Astrocyte of the cerebellum (primary cell): ENCODE results near the gene ARHGAP9.
A peak's percentile ranks its signal among the peaks of the same experiment; 100 is the strongest.

ENCODE experiments used
- DNase-seq: peaks from one replicate; pipeline ENCODE4 v3.0.0-alpha.2; 2011; ENCODE audit warnings: low read depth
- H3K4me3 ChIP-seq: 2 replicates; pipeline ENCODE4 v1.5.1; 2011; ENCODE audit warnings: mild to moderate bottlenecking, low read depth, low read length, moderate library complexity
- CTCF ChIP-seq: IDR thresholded peaks from 2 replicates; pipeline ENCODE4 v1.5.1; 2012; ENCODE audit warnings: low read length, low read depth, moderate library complexity, mild to moderate bottlenecking; ENCODE audit errors: missing control alignments
- in situ Hi-C: cut with HindIII; loops from 2 replicates; pipeline ENCODE4 v1.10.0; 2017; ENCODE audit warnings: low sequenced_read_pairs

The ARHGAP9 gene

DNA sequence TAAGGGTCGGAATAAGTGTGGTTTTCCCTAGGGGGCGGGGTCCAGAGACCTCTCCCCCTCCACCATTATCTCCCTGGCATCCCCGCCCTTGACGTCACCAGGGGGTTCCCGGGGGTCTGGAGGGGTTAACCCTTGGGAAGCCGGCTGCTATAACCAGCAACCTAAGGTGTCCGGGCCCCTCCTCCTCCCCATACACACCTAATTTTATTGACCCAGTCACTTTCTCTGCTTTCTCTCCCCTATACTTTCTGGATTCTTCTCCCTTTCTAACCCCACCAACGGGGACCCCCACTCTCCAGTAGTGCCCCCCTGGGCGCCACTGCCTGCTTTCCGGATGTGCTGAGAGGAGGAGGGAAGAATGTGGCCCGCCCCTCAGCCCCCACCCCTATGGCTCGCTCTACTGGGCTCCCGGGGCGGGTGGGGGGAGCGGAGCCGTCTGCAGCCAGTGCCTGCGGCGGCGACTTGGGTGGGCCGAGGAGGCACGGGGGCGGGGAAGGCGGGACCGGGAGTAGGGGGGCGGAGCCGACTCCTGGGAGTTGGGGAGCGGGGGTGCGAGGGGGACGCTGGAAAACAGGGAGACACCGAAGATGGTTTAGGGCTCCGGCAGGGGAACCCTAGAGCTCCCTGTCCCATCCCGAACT is 18.3 kb downstream of the ARHGAP9 start:
- in situ Hi-C loops, result loop anchor here (25.0 kb wide), 1 partner anchor 149 kb away; no protein-coding TSS in a partner anchor
- no peak for DNase-seq
- no peak for TF ChIP-seq CTCF
- H3K4me3 ChIP-seq, result peak overlapping the region; percentile 51

- in situ Hi-C loops, result loop anchor here (25.0 kb wide), 1 partner anchor 149 kb away; no protein-coding TSS in a partner anchor
- peak overlapping the region; percentile 51 for H3K4me3 ChIP-seq
- no peak for TF ChIP-seq CTCF
- no peak for DNase-seq
Observed at GRCh38 chr12:57460841-57461275, 18.8 kb downstream of the ARHGAP9 start.

DNA sequence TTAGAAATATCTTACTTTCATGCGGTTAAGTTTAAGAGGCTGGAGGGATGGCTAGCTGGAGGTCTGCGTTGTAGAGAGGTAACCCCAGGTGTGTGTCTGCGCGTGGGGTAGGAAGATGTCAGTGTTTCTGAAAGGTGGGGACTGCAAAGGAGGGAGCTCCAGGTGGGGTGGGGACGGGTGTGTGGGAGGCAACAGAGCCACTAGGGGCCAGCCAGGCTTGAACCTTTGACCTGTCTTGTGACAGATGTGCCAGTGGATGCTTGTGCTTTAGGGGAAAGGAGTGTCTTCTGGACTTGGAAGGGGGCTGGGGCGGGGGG is 19.2 kb downstream of the ARHGAP9 start:
- DNase-seq, result no peak
- in situ Hi-C loops, result loop anchor here (25.0 kb wide), 1 partner anchor 148 kb away; no protein-coding TSS in a partner anchor
- H3K4me3 ChIP-seq, result peak overlapping the region; percentile 51
- TF ChIP-seq CTCF, result no peak

DNA sequence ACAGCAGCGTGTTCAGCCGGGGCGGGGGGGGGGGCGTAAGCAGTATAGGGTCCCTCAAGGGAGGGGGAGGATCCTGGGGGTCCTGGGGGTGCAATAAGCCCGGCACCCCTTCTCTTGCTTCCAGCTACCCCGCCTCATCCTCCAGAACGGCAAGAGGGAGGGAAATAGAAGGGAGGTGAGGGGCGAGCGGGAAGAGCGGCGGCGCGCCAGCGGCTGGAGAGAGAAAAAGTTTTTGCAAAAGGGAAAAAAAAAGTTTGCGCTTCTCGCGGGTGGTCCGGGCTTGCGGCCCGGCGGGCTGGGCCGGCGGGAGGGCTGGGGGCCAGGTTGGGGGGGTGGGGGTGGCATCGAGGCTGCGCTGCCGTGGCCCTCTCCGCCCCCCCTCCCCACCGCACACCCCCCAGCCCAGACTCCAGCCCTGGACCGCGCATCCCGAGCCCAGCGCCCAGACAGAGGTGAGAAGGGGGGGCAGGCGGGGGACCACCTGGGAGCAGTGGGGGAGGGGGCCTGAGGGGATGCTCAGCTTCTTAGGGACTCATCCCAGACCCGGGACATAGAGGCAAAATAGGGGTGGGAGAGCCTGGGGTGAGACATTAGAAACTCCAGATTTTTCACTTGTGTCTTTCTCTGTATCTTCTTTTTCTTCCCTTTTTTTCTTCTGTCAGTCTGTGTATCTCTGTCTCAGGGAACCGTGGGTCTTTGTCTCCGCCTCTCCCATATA is 19.8 kb downstream of the ARHGAP9 start, which contains the start of gene GLI1:
Gene GLI1 (plus strand): TSS at position 36 of the 718 bp plus-strand sequence. CDS start 3,907 bp downstream, outside the sequence.
- no peak for TF ChIP-seq CTCF
- H3K4me3 ChIP-seq, result peak within 1 kb of the TSS; percentile 51
- peak; percentile 26 for DNase-seq
- in situ Hi-C loops, result loop anchor here (25.0 kb wide), 1 partner anchor 148 kb away; no protein-coding TSS in a partner anchor

DNA sequence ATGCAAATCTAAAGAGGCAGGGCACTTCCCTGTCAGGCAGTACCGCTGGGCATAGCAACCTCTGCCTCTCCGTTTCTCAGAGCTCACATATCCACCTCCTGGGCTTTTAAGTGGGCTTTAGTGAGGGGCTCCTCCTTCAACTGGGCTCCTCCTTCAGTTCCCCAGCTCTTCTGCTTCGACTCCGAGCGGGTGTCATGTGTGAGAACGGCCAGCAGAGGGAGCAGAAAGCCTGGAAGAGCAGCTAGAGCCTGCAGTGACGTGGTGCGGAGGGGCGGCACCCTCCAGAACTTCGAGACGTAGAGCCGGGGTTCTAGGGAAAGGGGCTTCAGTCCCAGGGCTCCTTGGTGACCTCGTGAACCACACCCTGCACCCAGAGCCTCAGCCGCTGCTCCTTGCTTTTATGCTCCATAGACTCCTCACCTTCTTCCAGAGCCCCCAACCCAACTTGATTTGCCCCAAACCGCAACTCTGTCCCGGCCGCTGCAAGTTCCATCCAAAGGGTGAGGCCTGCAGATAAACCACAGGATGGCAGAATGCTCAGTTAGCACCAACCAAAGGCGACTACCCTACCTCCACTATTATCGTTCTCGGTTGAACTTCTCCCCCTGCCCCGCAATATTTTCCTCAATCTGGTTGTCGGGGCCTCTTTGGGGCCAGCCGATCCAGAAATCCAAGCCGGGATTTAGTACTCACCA is 20.5 kb downstream of the ARHGAP9 start:
- H3K4me3 ChIP-seq, result peak overlapping the region; percentile 51
- in situ Hi-C loops, result loop anchor here (25.0 kb wide), 1 partner anchor 147 kb away; no protein-coding TSS in a partner anchor
- peak; percentile 94 for DNase-seq
- peak; percentile 87 for TF ChIP-seq CTCF

- DNase-seq, result no peak
- no peak for TF ChIP-seq CTCF
Observed at GRCh38 chr12:57458665-57459054, 21.0 kb downstream of the ARHGAP9 start.

More at GRCh38 chr12:57458665-57459054, 21.0 kb downstream of the ARHGAP9 start:
- peak overlapping the region; percentile 51 for H3K4me3 ChIP-seq
- in situ Hi-C loops, result loop anchor here (25.0 kb wide), 1 partner anchor 146 kb away; no protein-coding TSS in a partner anchor
